OCI-LY3 (cell line): ENCODE results near the gene GALNTL6.

ENCODE experiments used
- CTCF ChIP-seq: fragments of 200-600, 300-600 bp; sonication (generic); IDR thresholded peaks from 2 replicates; pipeline ENCODE4 v1.5.1; 2014; ENCODE audit warnings: antibody characterized with exemption, low read length, low read depth
- EZH2phosphoT487 ChIP-seq: fragments of 200-600 bp; shearing (Covaris generic); IDR thresholded peaks from 2 replicates; pipeline ENCODE4 v1.6.1; 2018; ENCODE audit warnings: antibody characterized with exemption, mixed run types, low read depth

- TF ChIP-seq CTCF (no peak), EZH2phosphoT487 (no peak)
These were observed 978.6 kb downstream of the GALNTL6 start for GRCh38 chr4:172791841-172792240.
